HL-60 (cell line): ENCODE data around the gene PANX1.

Experiments used
- DNase-seq, 2 experiments: peaks; one replicate each; pipeline ENCODE4 v3.0.0-alpha.2; 2010 to 2020; ENCODE audit warnings: low read depth in 1 of 2, low spot score in 1 of 2
- H3K27ac ChIP-seq: fragments of 250-450 bp; sonication (Bioruptor Pico); replicated peaks from 2 replicates; pipeline ENCODE4 v1.5.1; 2020; ENCODE audit warnings: mild to moderate bottlenecking, moderate library complexity
- H3K27me3 ChIP-seq: fragments of 250-450 bp; sonication (Bioruptor Pico); 2 replicates; pipeline ENCODE4 v1.5.1; 2021; ENCODE audit warnings: mild to moderate bottlenecking, moderate library complexity; ENCODE audit not compliant: insufficient read depth, poor library complexity, severe bottlenecking
- H3K4me3 ChIP-seq: replicated peaks from 2 replicates; pipeline ENCODE4 v1.5.1; 2011; ENCODE audit warnings: mild to moderate bottlenecking, control low read depth, low read length; ENCODE audit not compliant: insufficient read depth
- CTCF ChIP-seq: IDR thresholded peaks from one replicate; pipeline ENCODE4 v1.5.1; 2011; ENCODE audit warnings: low read length, control low read depth, inconsistent platforms; ENCODE audit not compliant: insufficient read depth
- GABPA ChIP-seq: IDR thresholded peaks from 2 replicates; pipeline ENCODE4 v1.6.1; 2012; ENCODE audit warnings: low read depth
- POLR2AphosphoS5 ChIP-seq: IDR thresholded peaks from 2 replicates; pipeline ENCODE4 v1.6.1; 2012; ENCODE audit warnings: low read depth
- REST ChIP-seq: IDR thresholded peaks from 2 replicates; pipeline ENCODE4 v1.6.1; 2012; ENCODE audit warnings: low read depth; ENCODE audit not compliant: insufficient replicate concordance
- SPI1 ChIP-seq: IDR thresholded peaks from 2 replicates; pipeline ENCODE4 v1.6.1; 2012; ENCODE audit warnings: low read depth, mild to moderate bottlenecking, borderline replicate concordance

PANX1 gene

GRCh38 chr11:94169516-94169915 is 40.9 kb downstream of the PANX1 start:
- no peak overlapping the region for H3K27ac ChIP-seq
- no peak for DNase-seq
- H3K27me3 ChIP-seq: no peaks in the 10 kb centered on the region
- H3K4me3 ChIP-seq: no peak overlapping the region
- no peak for TF ChIP-seq POLR2AphosphoS5
- TF ChIP-seq SPI1: no peak
- TF ChIP-seq CTCF: no peak
- no peak for TF ChIP-seq GABPA
- TF ChIP-seq REST: no peak

- DNase-seq: no peak
- TF ChIP-seq SPI1 (no peak), GABPA (no peak), CTCF (no peak), POLR2AphosphoS5 (no peak), REST (no peak)
- H3K27me3 ChIP-seq: no peaks in the 10 kb centered on the region
- H3K27ac ChIP-seq: no peak overlapping the region
- no peak overlapping the region for H3K4me3 ChIP-seq
These were observed 41.4 kb downstream of the PANX1 start for GRCh38 chr11:94169930-94170545.

- no peak for DNase-seq
- no peak overlapping the region for H3K4me3 ChIP-seq
- H3K27ac ChIP-seq: no peak overlapping the region
- no peaks in the 10 kb centered on the region for H3K27me3 ChIP-seq
- no peak for TF ChIP-seq REST
- no peak for TF ChIP-seq GABPA
- no peak for TF ChIP-seq SPI1
- TF ChIP-seq CTCF: no peak
- no peak for TF ChIP-seq POLR2AphosphoS5
These were observed 42.3 kb downstream of the PANX1 start for GRCh38 chr11:94170953-94171352.
